Measurements from ENCODE around the gene FOXO3.

The FOXO3 gene

DNA sequence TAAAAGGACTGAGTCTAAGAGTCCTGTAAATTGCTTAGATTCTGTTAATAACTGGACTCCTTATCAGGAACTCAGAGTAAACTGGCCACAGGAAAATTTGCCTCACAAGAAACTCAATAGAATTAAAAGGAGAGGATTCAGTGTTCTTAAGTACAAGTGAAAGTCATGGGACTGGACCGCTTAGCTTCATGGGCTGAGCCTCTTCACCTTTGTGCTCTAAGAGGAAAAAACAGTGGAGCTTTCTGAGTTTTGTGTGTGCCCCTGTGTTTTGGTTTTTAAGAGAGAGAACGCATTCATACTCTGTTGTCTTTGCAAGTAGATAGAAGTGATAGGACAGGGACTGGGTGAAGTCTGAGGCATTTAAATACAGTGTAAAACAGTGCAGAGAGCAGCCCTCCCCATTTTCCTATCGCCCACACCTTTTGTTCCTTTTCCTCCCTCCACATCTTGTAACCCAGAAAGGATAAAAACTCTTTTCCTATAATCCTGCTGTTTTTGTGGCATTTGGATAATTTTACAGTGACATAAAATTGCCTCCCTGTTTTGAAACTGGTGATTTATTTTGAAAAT lies 49.6 kb downstream of the FOXO3 start:
- ChIA-PET CTCF (no interaction called here), POLR2A (no interaction called here)
- TF ChIP-seq, protein P1, sequence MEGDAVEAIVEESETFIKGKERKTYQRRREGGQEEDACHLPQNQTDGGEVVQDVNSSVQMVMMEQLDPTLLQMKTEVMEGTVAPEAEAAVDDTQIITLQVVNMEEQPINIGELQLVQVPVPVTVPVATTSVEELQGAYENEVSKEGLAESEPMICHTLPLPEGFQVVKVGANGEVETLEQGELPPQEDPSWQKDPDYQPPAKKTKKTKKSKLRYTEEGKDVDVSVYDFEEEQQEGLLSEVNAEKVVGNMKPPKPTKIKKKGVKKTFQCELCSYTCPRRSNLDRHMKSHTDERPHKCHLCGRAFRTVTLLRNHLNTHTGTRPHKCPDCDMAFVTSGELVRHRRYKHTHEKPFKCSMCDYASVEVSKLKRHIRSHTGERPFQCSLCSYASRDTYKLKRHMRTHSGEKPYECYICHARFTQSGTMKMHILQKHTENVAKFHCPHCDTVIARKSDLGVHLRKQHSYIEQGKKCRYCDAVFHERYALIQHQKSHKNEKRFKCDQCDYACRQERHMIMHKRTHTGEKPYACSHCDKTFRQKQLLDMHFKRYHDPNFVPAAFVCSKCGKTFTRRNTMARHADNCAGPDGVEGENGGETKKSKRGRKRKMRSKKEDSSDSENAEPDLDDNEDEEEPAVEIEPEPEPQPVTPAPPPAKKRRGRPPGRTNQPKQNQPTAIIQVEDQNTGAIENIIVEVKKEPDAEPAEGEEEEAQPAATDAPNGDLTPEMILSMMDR (IDR thresholded peaks at IDR 0.05; ENCODE audit: control extremely low read depth, extremely low read depth, low read depth, missing control alignments): no peak
- no peak for DNase-seq (ENCODE audit: extremely low spot score)

DNA sequence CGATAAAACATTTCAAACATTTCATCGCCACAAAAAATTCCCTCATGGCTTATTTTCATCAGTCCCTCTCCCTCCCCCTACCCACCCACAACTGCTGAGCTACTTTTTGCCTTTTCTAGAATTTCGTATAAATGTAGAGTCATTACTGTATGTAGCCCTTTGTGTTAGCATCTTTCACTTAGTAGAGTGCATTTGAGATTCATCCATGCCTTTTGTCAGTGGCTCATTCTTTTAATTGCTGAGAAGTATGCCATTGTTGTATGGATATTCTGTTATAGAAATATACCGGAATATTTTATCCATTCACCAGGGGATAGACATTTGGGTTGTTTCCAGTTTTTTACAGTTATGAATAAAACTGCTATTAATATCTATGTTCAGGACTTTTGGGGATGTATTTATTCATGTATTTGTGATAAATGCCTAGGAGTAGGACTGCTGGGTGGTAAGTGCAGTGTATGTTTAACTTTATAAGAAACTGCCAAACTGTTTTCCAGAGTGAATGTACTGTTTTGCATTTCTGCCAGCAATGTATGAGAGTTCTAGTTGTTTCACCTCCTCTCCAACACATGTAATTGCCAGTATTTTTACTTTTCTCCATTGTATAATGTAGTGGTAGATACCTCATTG lies 50.4 kb downstream of the FOXO3 start:
- no peak for DNase-seq (ENCODE audit: extremely low spot score)
- POLR2A ChIA-PET: no interaction called here
- CTCF ChIA-PET: interaction anchor here (1.3 kb wide), 1 partner anchor 13 kb away, joined by 4 read pairs; no protein-coding TSS in a partner anchor
- TF ChIP-seq, protein P1 (IDR thresholded peaks at IDR 0.05; ENCODE audit: control extremely low read depth, extremely low read depth, low read depth, missing control alignments): no peak

DNA sequence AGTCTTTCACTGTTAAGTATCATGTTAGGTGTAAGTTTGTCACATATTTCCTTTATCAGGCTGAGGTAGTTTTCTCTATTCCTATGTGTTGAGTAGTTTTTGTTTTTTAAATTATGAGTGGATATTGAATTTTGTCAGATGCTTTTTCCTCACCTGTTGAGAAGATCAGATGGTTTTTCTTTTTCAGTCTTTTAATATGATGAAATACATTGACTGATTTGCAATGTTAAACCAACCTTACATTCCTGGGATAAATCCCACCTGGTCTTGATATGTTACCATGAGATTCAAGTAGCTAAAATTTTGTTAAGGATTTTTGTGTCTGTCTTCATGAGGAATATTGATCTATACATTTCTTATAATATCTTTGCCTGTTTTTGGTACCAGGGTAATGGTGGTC lies 52.1 kb downstream of the FOXO3 start:
- DNase-seq (ENCODE audit: extremely low spot score): no peak
- POLR2A ChIA-PET: no interaction called here
- TF ChIP-seq, protein P1 (IDR thresholded peaks at IDR 0.05; ENCODE audit: control extremely low read depth, extremely low read depth, low read depth, missing control alignments): no peak
- CTCF ChIA-PET: no interaction called here

DNA sequence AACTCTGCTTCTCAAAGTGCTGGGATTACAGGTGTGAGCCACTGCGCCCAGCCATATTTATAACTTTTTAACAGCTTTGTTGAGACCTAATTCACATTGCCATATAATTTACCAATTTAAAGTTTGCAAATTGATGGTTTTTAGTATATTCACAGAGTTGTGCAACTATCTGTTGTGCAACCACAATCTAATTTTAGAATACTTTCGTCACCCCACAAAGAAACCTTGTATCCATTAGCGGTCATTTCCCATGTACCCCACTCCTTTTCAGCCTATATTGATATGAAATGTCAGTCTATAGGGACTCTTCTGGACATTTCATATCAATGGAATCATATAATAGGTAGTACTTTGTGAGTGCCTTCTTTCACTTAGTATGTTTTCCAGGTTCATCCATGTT lies 55.8 kb downstream of the FOXO3 start:
- TF ChIP-seq, protein P1 (IDR thresholded peaks at IDR 0.05; ENCODE audit: control extremely low read depth, extremely low read depth, low read depth, missing control alignments): no peak
- POLR2A ChIA-PET: no interaction called here
- DNase-seq (ENCODE audit: extremely low spot score): no peak
- CTCF ChIA-PET: interaction anchor here (1.1 to 1.3 kb wide), 2 partner anchors 9 to 26 kb away, joined by 3 to 4 read pairs; no protein-coding TSS in a partner anchor

DNA sequence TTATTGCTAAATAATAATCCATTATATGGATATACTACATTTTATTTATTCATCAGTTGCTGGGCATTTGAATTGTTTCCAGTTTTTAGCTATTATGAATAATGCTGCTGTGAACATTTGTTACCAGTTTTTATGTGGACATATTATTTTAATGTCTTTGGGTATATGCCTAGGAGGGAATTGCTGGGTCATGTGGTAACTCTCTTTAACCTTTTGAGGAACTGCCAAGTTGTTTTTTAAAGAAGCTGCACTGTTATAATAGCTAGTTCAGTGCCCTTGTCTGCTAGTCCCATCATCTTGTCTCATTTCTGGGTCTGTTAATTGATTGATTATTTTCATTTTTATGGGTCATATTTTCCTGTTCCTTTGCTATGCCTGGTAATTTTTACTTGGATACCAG lies 56.3 kb downstream of the FOXO3 start:
- CTCF ChIA-PET: interaction anchor here (1.1 to 1.3 kb wide), 2 partner anchors 9 to 27 kb away, joined by 3 to 4 read pairs; no protein-coding TSS in a partner anchor
- DNase-seq (ENCODE audit: extremely low spot score): no peak
- TF ChIP-seq, protein P1 (IDR thresholded peaks at IDR 0.05; ENCODE audit: control extremely low read depth, extremely low read depth, low read depth, missing control alignments): no peak
- POLR2A ChIA-PET: no interaction called here

DNA sequence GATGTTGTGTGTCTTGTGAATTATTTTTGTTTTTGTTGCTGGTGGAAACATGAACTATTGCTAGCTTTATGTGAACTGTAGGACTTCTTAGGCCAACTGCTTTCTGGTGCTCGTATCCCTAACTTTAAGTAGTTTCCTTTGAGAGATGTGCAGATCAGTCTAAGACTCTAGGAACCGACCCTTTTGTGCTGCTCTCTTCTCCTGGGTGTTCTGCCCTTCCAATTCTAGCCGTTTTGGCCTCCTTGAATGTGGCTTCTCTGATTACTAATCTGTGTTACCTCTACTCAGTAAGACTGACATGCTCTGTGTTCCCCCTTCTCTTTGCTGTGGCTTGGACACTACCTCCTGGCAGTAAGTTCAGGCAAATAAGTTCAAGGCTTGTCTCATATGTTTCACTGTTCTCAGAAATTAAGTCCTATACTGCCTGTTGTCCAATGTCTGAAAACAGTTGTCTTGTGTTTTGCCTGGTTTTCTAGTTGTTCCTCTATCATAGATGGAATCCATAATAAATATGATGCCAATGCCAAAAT lies 58.0 kb downstream of the FOXO3 start:
- TF ChIP-seq, protein P1 (IDR thresholded peaks at IDR 0.05; ENCODE audit: control extremely low read depth, extremely low read depth, low read depth, missing control alignments): no peak
- ChIA-PET POLR2A (no interaction called here), CTCF (interaction anchor here (1.4 to 1.9 kb wide), 4 partner anchors 10 to 256 kb away, joined by 3 to 9 read pairs (median 3); no protein-coding TSS in a partner anchor)
- no peak for DNase-seq (ENCODE audit: extremely low spot score)
